Measurements from ENCODE around the gene NOP53.
"Not testable (repeated sequence)": the region's sequence is repeated elsewhere in the genome, so short reads cannot be mapped to it uniquely, and the experiment has no call there.

NOP53 gene

GRCh38 chr19:47729799-47730520 lies 15.4 kb upstream of the NOP53 start:
- no peak for TF ChIP-seq POLR2AphosphoS5 (IDR thresholded peaks at IDR 0.05; ENCODE audit: low read depth, low read length)
- TF ChIP-seq TAF1 (IDR thresholded peaks at IDR 0.05; ENCODE audit: low read depth, low read length), result no peak
- TF ChIP-seq PAX5 (IDR thresholded peaks at IDR 0.05; ENCODE audit: insufficient read depth, low read length, severe bottlenecking), result no peak
- no peak for TF ChIP-seq POU2F2 (IDR thresholded peaks at IDR 0.05; ENCODE audit: low read depth, low read length)
- no peak for TF ChIP-seq POLR2A (IDR thresholded peaks at IDR 0.05; ENCODE audit: low read depth, low read length)
- no peak for TF ChIP-seq SPI1 (IDR thresholded peaks at IDR 0.05; ENCODE audit: low read depth, low read length)
- FAIRE-seq (no peak), DNase-seq (ENCODE audit: insufficient read length, low spot score) (no peak)

DNA sequence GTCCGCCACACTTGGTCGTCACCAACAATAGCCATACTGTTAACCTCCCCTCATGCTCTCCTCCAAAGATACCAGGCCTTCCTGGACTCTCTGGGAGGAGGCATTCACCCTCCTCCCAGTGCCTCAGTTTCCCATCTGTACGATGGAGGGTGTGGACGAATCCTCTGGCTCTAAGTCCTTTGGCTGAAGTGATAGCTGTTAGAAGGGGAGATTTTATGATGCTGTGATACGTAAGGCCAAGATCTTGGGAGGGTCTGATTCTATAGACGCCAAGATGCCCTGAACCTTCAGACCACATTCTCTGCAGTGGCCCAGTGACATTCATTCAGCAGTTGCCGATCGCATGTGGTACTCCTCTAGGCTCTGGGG lies 14.8 kb upstream of the NOP53 start:
- no peak for FAIRE-seq
- DNase-seq (ENCODE audit: insufficient read length, low spot score), result no peak
- no peak for TF ChIP-seq POLR2AphosphoS5 (IDR thresholded peaks at IDR 0.05; ENCODE audit: low read depth, low read length)
- TF ChIP-seq SPI1 (IDR thresholded peaks at IDR 0.05; ENCODE audit: low read depth, low read length), result no peak

DNA sequence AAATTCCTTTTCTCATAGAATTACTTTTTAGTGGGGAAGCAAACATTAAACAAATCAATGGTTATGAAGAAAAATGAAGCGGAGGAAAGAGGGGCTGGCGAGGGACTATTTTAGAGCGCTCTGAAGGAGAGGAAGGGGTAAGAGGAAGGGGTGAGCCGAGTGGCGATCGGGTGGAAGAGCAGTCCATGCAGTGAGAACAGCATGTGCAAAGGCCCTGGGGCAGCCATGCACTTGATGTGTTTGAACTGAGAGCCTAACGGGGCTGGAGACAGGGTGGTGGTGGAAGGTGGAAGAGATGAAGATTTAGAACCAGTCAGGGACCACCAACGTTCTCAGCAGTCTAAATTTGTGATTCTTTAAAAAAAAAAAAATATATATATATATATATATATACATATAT lies 14.4 kb upstream of the NOP53 start:
- DNase-seq (ENCODE audit: insufficient read length, low spot score), result no peak
- no peak for TF ChIP-seq TAF1 (IDR thresholded peaks at IDR 0.05; ENCODE audit: low read depth, low read length)
- TF ChIP-seq PAX5 (IDR thresholded peaks at IDR 0.05; ENCODE audit: insufficient read depth, low read length, severe bottlenecking), result no peak
- TF ChIP-seq POU2F2 (IDR thresholded peaks at IDR 0.05; ENCODE audit: low read depth, low read length), result no peak
- no peak for TF ChIP-seq SPI1 (IDR thresholded peaks at IDR 0.05; ENCODE audit: low read depth, low read length)
- no peak for TF ChIP-seq POLR2AphosphoS5 (IDR thresholded peaks at IDR 0.05; ENCODE audit: low read depth, low read length)
- TF ChIP-seq POLR2A (IDR thresholded peaks at IDR 0.05; ENCODE audit: low read depth, low read length), result no peak
- FAIRE-seq, result no peak

- no peak for TF ChIP-seq SPI1 (IDR thresholded peaks at IDR 0.05; ENCODE audit: low read depth, low read length)
- TF ChIP-seq PAX5 (IDR thresholded peaks at IDR 0.05; ENCODE audit: insufficient read depth, low read length, severe bottlenecking), result no peak
- no peak for TF ChIP-seq POLR2A (IDR thresholded peaks at IDR 0.05; ENCODE audit: low read depth, low read length)
- TF ChIP-seq POU2F2 (IDR thresholded peaks at IDR 0.05; ENCODE audit: low read depth, low read length), result no peak
- no peak for TF ChIP-seq POLR2AphosphoS5 (IDR thresholded peaks at IDR 0.05; ENCODE audit: low read depth, low read length)
- TF ChIP-seq TAF1 (IDR thresholded peaks at IDR 0.05; ENCODE audit: low read depth, low read length), result no peak
- FAIRE-seq, result no peak
- DNase-seq (ENCODE audit: insufficient read length, low spot score), result no peak
These were observed 10.2 kb upstream of the NOP53 start for GRCh38 chr19:47735131-47735530.

DNA sequence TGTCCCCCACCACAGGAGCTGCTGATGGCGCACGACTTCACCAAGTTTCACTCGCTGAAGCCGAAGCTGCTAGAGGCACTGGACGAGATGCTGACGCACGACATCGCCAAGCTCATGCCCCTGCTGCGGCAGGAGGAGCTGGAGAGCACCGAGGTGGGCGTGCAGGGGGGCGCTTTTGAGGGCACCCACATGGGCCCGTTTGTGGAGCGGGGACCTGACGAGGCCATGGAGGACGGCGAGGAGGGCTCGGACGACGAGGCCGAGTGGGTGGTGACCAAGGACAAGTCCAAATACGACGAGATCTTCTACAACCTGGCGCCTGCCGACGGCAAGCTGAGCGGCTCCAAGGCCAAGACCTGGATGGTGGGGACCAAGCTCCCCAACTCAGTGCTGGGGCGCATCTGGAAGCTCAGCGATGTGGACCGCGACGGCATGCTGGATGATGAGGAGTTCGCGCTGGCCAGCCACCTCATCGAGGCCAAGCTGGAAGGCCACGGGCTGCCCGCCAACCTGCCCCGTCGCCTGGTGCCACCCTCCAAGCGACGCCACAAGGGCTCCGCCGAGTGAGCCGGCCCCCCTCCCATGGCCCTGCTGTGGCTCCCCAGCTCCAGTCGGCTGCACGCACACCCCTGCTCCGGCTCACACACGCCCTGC lies 4.4 kb upstream of the NOP53 start:
- FAIRE-seq (no peak), DNase-seq (ENCODE audit: insufficient read length, low spot score) (no peak)
- TF ChIP-seq POU2F2 (IDR thresholded peaks at IDR 0.05; ENCODE audit: low read depth, low read length) (no peak), TAF1 (IDR thresholded peaks at IDR 0.05; ENCODE audit: low read depth, low read length) (no peak), POLR2AphosphoS5 (IDR thresholded peaks at IDR 0.05; ENCODE audit: low read depth, low read length) (no peak), POLR2A (IDR thresholded peaks at IDR 0.05; ENCODE audit: low read depth, low read length) (no peak), SPI1 (IDR thresholded peaks at IDR 0.05; ENCODE audit: low read depth, low read length) (no peak), PAX5 (IDR thresholded peaks at IDR 0.05; ENCODE audit: insufficient read depth, low read length, severe bottlenecking) (no peak)

DNA sequence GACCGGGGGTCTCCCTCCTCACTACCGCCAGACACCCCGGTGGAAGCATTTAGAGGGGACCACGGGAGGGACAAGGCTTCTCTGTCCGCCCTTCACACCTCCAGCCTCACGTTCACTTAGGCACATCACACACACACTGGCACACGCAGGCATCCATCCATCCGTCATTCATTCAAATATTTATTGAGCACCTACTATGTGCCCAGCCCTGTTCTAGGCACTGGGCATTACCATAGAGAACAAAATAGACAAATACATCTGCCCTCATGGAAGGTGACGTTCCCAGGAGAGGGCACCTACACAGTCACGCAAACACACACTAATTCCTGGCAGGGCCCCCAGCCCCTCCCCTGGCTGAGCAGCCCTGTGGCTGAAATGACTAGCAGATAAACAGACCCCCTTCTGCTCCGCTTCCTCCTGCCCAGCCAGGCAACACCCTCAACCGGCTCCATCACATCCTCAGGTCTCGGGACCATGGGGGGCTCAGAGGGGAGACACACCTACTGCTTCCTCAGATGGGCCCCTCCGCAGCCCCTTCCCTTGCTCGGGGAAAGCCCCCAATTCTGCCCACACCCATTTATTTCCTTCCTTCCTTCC lies 3.7 kb upstream of the NOP53 start:
- no peak for FAIRE-seq
- TF ChIP-seq POLR2AphosphoS5 (IDR thresholded peaks at IDR 0.05; ENCODE audit: low read depth, low read length), result no peak
- no peak for TF ChIP-seq POU2F2 (IDR thresholded peaks at IDR 0.05; ENCODE audit: low read depth, low read length)
- no peak for TF ChIP-seq POLR2A (IDR thresholded peaks at IDR 0.05; ENCODE audit: low read depth, low read length)
- no peak for TF ChIP-seq TAF1 (IDR thresholded peaks at IDR 0.05; ENCODE audit: low read depth, low read length)
- no peak for DNase-seq (ENCODE audit: insufficient read length, low spot score)

- FAIRE-seq (no peak), DNase-seq (ENCODE audit: insufficient read length, low spot score) (no peak)
- no peak for TF ChIP-seq POLR2AphosphoS5 (IDR thresholded peaks at IDR 0.05; ENCODE audit: low read depth, low read length)
- no peak for TF ChIP-seq SPI1 (IDR thresholded peaks at IDR 0.05; ENCODE audit: low read depth, low read length)
- TF ChIP-seq POLR2A (IDR thresholded peaks at IDR 0.05; ENCODE audit: low read depth, low read length), result no peak
- TF ChIP-seq PAX5 (IDR thresholded peaks at IDR 0.05; ENCODE audit: insufficient read depth, low read length, severe bottlenecking), result no peak
- no peak for TF ChIP-seq TAF1 (IDR thresholded peaks at IDR 0.05; ENCODE audit: low read depth, low read length)
- TF ChIP-seq POU2F2 (IDR thresholded peaks at IDR 0.05; ENCODE audit: low read depth, low read length), result no peak
These were observed 2.7 kb upstream of the NOP53 start for GRCh38 chr19:47742634-47743033.

DNA sequence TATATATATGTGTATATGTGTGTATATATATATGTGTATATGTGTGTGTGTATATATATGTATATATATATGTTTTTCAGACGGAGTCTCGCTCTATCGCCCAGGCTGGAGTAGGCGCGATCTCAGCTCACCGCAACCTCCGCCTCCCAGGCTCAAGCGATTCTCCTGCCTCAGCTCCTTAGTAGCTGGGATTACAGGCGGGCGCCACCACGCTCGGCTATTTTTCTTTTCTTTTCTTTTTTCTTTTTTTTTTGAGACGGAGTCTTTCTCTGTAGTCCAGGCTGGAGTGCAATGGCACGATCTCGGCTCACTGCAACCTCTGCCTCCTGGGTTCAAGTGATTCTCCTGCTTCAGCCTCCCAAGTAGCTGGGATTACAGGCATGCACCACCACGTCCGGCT lies 783 bp downstream of the NOP53 start:
- not testable (repeated sequence) for FAIRE-seq; DNase-seq (ENCODE audit: insufficient read length, low spot score)

- DNase-seq (ENCODE audit: insufficient read length, low spot score) (no peak), FAIRE-seq (no peak)
- TF ChIP-seq PAX5 (IDR thresholded peaks at IDR 0.05; ENCODE audit: insufficient read depth, low read length, severe bottlenecking) (peak; percentile 74), POLR2AphosphoS5 (IDR thresholded peaks at IDR 0.05; ENCODE audit: low read depth, low read length) (0 out of 2 replicates have a peak, but pooled peaks have one; percentile 36), SPI1 (IDR thresholded peaks at IDR 0.05; ENCODE audit: low read depth, low read length) (peak; percentile 94), POU2F2 (IDR thresholded peaks at IDR 0.05; ENCODE audit: low read depth, low read length) (no peak)
These were observed 4.0 kb downstream of the NOP53 start for GRCh38 chr19:47749326-47749725.

- no peak for TF ChIP-seq POU2F2 (IDR thresholded peaks at IDR 0.05; ENCODE audit: low read depth, low read length)
- no peak for TF ChIP-seq PAX5 (IDR thresholded peaks at IDR 0.05; ENCODE audit: insufficient read depth, low read length, severe bottlenecking)
- TF ChIP-seq POLR2AphosphoS5 (IDR thresholded peaks at IDR 0.05; ENCODE audit: low read depth, low read length), result no peak
- no peak for TF ChIP-seq TAF1 (IDR thresholded peaks at IDR 0.05; ENCODE audit: low read depth, low read length)
- no peak for TF ChIP-seq SPI1 (IDR thresholded peaks at IDR 0.05; ENCODE audit: low read depth, low read length)
- TF ChIP-seq POLR2A (IDR thresholded peaks at IDR 0.05; ENCODE audit: low read depth, low read length), result no peak
- FAIRE-seq, result no peak
- no peak for DNase-seq (ENCODE audit: insufficient read length, low spot score)
These were observed 5.4 kb downstream of the NOP53 start for GRCh38 chr19:47750752-47751151.

Measured in GM12891 (cell line).